ENCODE data around the gene RASL10A. TPM values are rescaled to one million over a fixed set of nuclear protein-coding genes. Genes with fewer than 3 reads are reported as not detected.

Gene RASL10A
- total and polyA plus RNA-seq, 9 of the 15 experiments (the other 6 are each of a cell fraction or from before 2014, with no cell fraction given), result 0.17 to 1.2 (median 0.45) TPM; not detected in 3

GRCh38 chr22:29270475-29271271 is 44.8 kb downstream of the RASL10A start (continued):
- TF ChIP-seq NFE2L1 (tag; IDR thresholded peaks at IDR 0.05; ENCODE audit: borderline replicate concordance, low read depth), result no peak
- TF ChIP-seq POLR3A (IDR thresholded peaks at IDR 0.05; ENCODE audit: borderline replicate concordance, extremely low read depth, insufficient read depth, insufficient read length), result no peak
- TF ChIP-seq ZFP30 (CRISPR knock-in tag; IDR thresholded peaks at IDR 0.05; ENCODE audit: borderline replicate concordance), result no peak
- no peak for TF ChIP-seq JUNB (CRISPR knock-in tag; conservative IDR thresholded peaks at IDR 0.05)
- TF ChIP-seq TCF7L2 (IDR thresholded peaks at IDR 0.05; ENCODE audit: low read depth, low read length), result no peak
- TF ChIP-seq BRF2 (IDR thresholded peaks at IDR 0.05; ENCODE audit: borderline replicate concordance, insufficient read depth, insufficient read length), result no peak
- no peak for TF ChIP-seq CREB1 (IDR thresholded peaks at IDR 0.05)
- no peak for TF ChIP-seq CREB1 (CRISPR knock-in tag; IDR thresholded peaks at IDR 0.05)
- peak; percentile 84 for TF ChIP-seq TEAD4 (IDR thresholded peaks at IDR 0.05; ENCODE audit: low read length)
- no peak for TF ChIP-seq TEAD4 (CRISPR knock-in tag; IDR thresholded peaks at IDR 0.05; ENCODE audit: borderline replicate concordance)
- TF ChIP-seq KDM5B (IDR thresholded peaks at IDR 0.05; ENCODE audit: insufficient replicate concordance, low read depth, low read length), result no peak
- TF ChIP-seq FOXM1 (IDR thresholded peaks at IDR 0.05; ENCODE audit: low read depth), result peak; percentile 15; the same call in 1 of the 2 replicates
- no peak for TF ChIP-seq FOXM1 (CRISPR knock-in tag; IDR thresholded peaks at IDR 0.05; ENCODE audit: low read depth)
- TF ChIP-seq BDP1 (IDR thresholded peaks at IDR 0.05; ENCODE audit: insufficient read depth, insufficient read length), result no peak
- TF ChIP-seq RREB1 (CRISPR knock-in tag; IDR thresholded peaks at IDR 0.05), result no peak
- TF ChIP-seq ZNF165 (CRISPR knock-in tag; IDR thresholded peaks at IDR 0.05; ENCODE audit: borderline replicate concordance), result no peak
- no peak for TF ChIP-seq ETV6 (IDR thresholded peaks at IDR 0.05; ENCODE audit: borderline replicate concordance in 1 of 2, low read depth in 2 of 2, low read length in 1 of 2)
- no peak for TF ChIP-seq ETV6 (CRISPR knock-in tag; IDR thresholded peaks at IDR 0.05; ENCODE audit: borderline replicate concordance)
- no peak for TF ChIP-seq ZNF24 (IDR thresholded peaks at IDR 0.05)
- TF ChIP-seq ZNF280B (CRISPR knock-in tag; IDR thresholded peaks at IDR 0.05), result no peak

Measured in K562 (cell line).